ENCODE data around the gene EXOC8.

DNA sequence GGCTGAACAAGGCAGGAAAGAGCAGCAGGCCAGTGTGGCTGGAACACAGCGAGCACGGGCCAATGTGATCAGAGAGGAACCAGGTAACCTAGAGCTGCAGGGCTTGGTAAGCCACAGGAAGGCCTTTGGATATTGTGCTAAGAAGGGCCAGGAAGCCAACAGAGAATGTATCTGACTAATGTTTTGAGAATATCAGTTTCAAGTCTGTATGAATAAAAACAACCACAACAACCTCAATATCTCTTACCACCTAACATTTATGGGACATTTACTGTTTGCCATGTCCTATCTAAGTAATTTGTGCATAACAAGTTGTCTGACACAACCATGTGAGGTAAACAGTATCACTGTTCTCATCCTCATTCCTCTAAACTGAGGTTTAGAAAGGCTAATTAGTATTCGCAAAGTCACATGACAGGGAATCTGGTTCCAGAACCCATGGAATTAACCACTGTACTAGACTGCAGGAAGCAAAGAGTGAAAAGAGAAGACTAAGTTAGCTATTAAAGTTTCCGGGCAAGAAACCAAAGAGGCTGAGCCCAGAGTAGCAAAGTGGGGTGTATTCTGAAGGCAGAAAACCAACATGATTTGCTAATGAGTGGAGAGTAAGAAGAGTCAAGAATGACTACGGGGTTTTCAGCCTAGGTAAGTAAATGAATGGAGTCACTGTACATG, 39.4 kb upstream of the EXOC8 start:
- TF ChIP-seq RAD21 (IDR thresholded peaks at IDR 0.05; ENCODE audit: low read depth) (no peak), CTCF (IDR thresholded peaks at IDR 0.05 in 2 of 3, conservative IDR thresholded peaks at IDR 0.05 in 1 of 3; ENCODE audit: borderline replicate concordance in 1 of 3, insufficient read depth in 1 of 3, low read depth in 2 of 3, low read length in 2 of 3) (no peak), POLR2A (IDR thresholded peaks at IDR 0.05; ENCODE audit: borderline replicate concordance, extremely low read depth, insufficient read depth, insufficient read length) (no peak), POLR2AphosphoS5 (IDR thresholded peaks at IDR 0.05; ENCODE audit: low read depth, low read length) (no peak), EZH2phosphoT487 (IDR thresholded peaks at IDR 0.05; ENCODE audit: borderline replicate concordance) (no peak), YY1 (IDR thresholded peaks at IDR 0.05; ENCODE audit: extremely low read depth, insufficient replicate concordance, low read depth, low read length) (no peak), EZH2 (IDR thresholded peaks at IDR 0.05) (no peak)

Data from HCT116 (cell line).